Measurements from ENCODE around the gene SRPK2. TPM values are rescaled to one million over a fixed set of nuclear protein-coding genes. Genes with fewer than 3 reads are reported as not detected.

Gene SRPK2
- polyA plus RNA-seq, 1 donor from 2014 or later: 118 TPM

GRCh38 chr7:105157278-105157677 is 231.4 kb downstream of the SRPK2 start:
- Histone ChIP-seq H3K4me2 (ENCODE audit: low read length) (no peak overlapping the region), H2AFZ (ENCODE audit: low read depth, low read length) (no peak overlapping the region), H3K9me3 (ENCODE audit: low read length) (no peaks in the 10 kb centered on the region), H4K20me1 (ENCODE audit: insufficient read depth) (no peaks in the 10 kb centered on the region), H3K27ac (ENCODE audit: low read length) (no peak overlapping the region), H3K79me2 (replicated peaks; ENCODE audit: insufficient read depth, low read length) (no peaks in the 10 kb centered on the region), H3K4me3 (ENCODE audit: low read length) (no peak overlapping the region), H3K9me2 (ENCODE audit: insufficient read depth, low read length) (no peaks in the 10 kb centered on the region), H3K27me3 (ENCODE audit: insufficient read depth, low read depth, low read length) (no peaks in the 10 kb centered on the region), H3K9ac (ENCODE audit: low read length) (no peak overlapping the region), H3F3A (ENCODE audit: insufficient read depth, low read length, poor library complexity, severe bottlenecking) (no peaks in the 10 kb centered on the region), H3K36me3 (ENCODE audit: insufficient read depth, low read length) (no peaks in the 10 kb centered on the region)
- TF ChIP-seq TAF1 (IDR thresholded peaks at IDR 0.05; ENCODE audit: low read depth): no peak
- TF ChIP-seq, protein P1, sequence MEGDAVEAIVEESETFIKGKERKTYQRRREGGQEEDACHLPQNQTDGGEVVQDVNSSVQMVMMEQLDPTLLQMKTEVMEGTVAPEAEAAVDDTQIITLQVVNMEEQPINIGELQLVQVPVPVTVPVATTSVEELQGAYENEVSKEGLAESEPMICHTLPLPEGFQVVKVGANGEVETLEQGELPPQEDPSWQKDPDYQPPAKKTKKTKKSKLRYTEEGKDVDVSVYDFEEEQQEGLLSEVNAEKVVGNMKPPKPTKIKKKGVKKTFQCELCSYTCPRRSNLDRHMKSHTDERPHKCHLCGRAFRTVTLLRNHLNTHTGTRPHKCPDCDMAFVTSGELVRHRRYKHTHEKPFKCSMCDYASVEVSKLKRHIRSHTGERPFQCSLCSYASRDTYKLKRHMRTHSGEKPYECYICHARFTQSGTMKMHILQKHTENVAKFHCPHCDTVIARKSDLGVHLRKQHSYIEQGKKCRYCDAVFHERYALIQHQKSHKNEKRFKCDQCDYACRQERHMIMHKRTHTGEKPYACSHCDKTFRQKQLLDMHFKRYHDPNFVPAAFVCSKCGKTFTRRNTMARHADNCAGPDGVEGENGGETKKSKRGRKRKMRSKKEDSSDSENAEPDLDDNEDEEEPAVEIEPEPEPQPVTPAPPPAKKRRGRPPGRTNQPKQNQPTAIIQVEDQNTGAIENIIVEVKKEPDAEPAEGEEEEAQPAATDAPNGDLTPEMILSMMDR (IDR thresholded peaks at IDR 0.05; ENCODE audit: poor library complexity, severe bottlenecking): no peak
- no peak for TF ChIP-seq EZH2 (IDR thresholded peaks at IDR 0.05; ENCODE audit: borderline replicate concordance, insufficient read depth, low read length, poor library complexity, severe bottlenecking)
- TF ChIP-seq RAD21 (conservative IDR thresholded peaks at IDR 0.05): no peak
- TF ChIP-seq, protein P2, sequence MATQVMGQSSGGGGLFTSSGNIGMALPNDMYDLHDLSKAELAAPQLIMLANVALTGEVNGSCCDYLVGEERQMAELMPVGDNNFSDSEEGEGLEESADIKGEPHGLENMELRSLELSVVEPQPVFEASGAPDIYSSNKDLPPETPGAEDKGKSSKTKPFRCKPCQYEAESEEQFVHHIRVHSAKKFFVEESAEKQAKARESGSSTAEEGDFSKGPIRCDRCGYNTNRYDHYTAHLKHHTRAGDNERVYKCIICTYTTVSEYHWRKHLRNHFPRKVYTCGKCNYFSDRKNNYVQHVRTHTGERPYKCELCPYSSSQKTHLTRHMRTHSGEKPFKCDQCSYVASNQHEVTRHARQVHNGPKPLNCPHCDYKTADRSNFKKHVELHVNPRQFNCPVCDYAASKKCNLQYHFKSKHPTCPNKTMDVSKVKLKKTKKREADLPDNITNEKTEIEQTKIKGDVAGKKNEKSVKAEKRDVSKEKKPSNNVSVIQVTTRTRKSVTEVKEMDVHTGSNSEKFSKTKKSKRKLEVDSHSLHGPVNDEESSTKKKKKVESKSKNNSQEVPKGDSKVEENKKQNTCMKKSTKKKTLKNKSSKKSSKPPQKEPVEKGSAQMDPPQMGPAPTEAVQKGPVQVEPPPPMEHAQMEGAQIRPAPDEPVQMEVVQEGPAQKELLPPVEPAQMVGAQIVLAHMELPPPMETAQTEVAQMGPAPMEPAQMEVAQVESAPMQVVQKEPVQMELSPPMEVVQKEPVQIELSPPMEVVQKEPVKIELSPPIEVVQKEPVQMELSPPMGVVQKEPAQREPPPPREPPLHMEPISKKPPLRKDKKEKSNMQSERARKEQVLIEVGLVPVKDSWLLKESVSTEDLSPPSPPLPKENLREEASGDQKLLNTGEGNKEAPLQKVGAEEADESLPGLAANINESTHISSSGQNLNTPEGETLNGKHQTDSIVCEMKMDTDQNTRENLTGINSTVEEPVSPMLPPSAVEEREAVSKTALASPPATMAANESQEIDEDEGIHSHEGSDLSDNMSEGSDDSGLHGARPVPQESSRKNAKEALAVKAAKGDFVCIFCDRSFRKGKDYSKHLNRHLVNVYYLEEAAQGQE (IDR thresholded peaks at IDR 0.05; ENCODE audit: borderline replicate concordance): no peak
- no peak for TF ChIP-seq MXI1 (conservative IDR thresholded peaks at IDR 0.05; ENCODE audit: poor library complexity, severe bottlenecking)
- no peak for TF ChIP-seq EP300 (conservative IDR thresholded peaks at IDR 0.05; ENCODE audit: poor library complexity, severe bottlenecking)
- TF ChIP-seq POLR2AphosphoS5 (IDR thresholded peaks at IDR 0.05): no peak
- TF ChIP-seq SMC3 (conservative IDR thresholded peaks at IDR 0.05; ENCODE audit: poor library complexity): no peak

DNA sequence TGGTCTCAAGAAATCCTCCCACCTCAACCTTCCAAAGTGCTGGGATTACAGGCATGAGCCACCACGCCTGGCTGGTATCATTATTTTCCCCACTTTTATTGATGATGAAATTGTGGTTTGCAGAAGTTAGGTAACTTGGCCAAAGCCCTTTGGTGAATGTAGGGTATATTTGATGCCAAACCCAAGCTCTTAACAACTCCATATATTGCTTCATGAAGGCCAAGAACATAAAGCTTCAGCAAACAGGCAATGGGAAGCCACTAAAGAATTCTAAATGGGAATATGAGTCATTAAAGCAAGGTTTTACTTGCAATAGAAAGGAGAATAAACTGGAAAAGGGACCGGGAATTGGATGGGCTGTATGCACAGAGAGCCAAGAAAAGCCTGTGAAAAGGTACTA is 232.0 kb downstream of the SRPK2 start:
- H3K27ac ChIP-seq (ENCODE audit: low read length): no peak overlapping the region
- no peaks in the 10 kb centered on the region for H3K36me3 ChIP-seq (ENCODE audit: insufficient read depth, low read length)
- H3K4me2 ChIP-seq (ENCODE audit: low read length): no peak overlapping the region
- TF ChIP-seq, protein P2 (IDR thresholded peaks at IDR 0.05; ENCODE audit: borderline replicate concordance): no peak
- TF ChIP-seq RAD21 (conservative IDR thresholded peaks at IDR 0.05) (no peak), SMC3 (conservative IDR thresholded peaks at IDR 0.05; ENCODE audit: poor library complexity) (no peak), EZH2 (IDR thresholded peaks at IDR 0.05; ENCODE audit: borderline replicate concordance, insufficient read depth, low read length, poor library complexity, severe bottlenecking) (no peak), POLR2AphosphoS5 (IDR thresholded peaks at IDR 0.05) (no peak), EP300 (conservative IDR thresholded peaks at IDR 0.05; ENCODE audit: poor library complexity, severe bottlenecking) (no peak), TAF1 (IDR thresholded peaks at IDR 0.05; ENCODE audit: low read depth) (no peak), MXI1 (conservative IDR thresholded peaks at IDR 0.05; ENCODE audit: poor library complexity, severe bottlenecking) (no peak)
- TF ChIP-seq, protein P1 (IDR thresholded peaks at IDR 0.05; ENCODE audit: poor library complexity, severe bottlenecking): no peak
- no peaks in the 10 kb centered on the region for H3K27me3 ChIP-seq (ENCODE audit: insufficient read depth, low read depth, low read length)
- H3K79me2 ChIP-seq (replicated peaks; ENCODE audit: insufficient read depth, low read length): no peaks in the 10 kb centered on the region
- no peaks in the 10 kb centered on the region for H3F3A ChIP-seq (ENCODE audit: insufficient read depth, low read length, poor library complexity, severe bottlenecking)
- no peaks in the 10 kb centered on the region for H4K20me1 ChIP-seq (ENCODE audit: insufficient read depth)
- H3K9ac ChIP-seq (ENCODE audit: low read length): no peak overlapping the region
- no peak overlapping the region for H3K4me3 ChIP-seq (ENCODE audit: low read length)
- no peaks in the 10 kb centered on the region for H3K9me2 ChIP-seq (ENCODE audit: insufficient read depth, low read length)
- no peak overlapping the region for H2AFZ ChIP-seq (ENCODE audit: low read depth, low read length)
- no peaks in the 10 kb centered on the region for H3K9me3 ChIP-seq (ENCODE audit: low read length)

Measured in neural cell (in vitro differentiated cells).